Endothelial cell of umbilical vein (primary cell): ENCODE data around the gene TACSTD2. TPM values are rescaled to one million over a fixed set of nuclear protein-coding genes. Genes with fewer than 3 reads are reported as not detected.
A peak's percentile ranks its signal among the peaks of the same experiment; 100 is the strongest.

Source experiments
- BruUV-seq: library from RNA; stranded (reverse); fragments of 400-500 nt; replicated peaks from 2 replicates; lab custom pipeline; 2021; lab: Mats Ljungman, UMichigan
- CTCF ChIA-PET: fragments of 300-600, 350-600 bp; sonication (Branson Sonifier 250); formaldehyde crosslinking; loops from one replicate; lab custom pipeline; 2021; ENCODE audit warnings: antibody characterized with exemption, inconsistent platforms; lab: Charles Lee
- POLR2A ChIA-PET: fragments of 300-600, 350-600 bp; sonication (Branson Sonifier 250); formaldehyde crosslinking; loops from one replicate; lab custom pipeline; 2021; ENCODE audit warnings: antibody characterized with exemption, inconsistent platforms; lab: Charles Lee
- DNase-seq: peaks from one replicate; pipeline ENCODE4 v3.0.0-alpha.2; 2011; ENCODE audit warnings: low read depth, low spot score
- FAIRE-seq: peaks from 2 replicates; lab custom pipeline; 2011; peaks lifted over from hg19 to GRCh38; lab: Jason Lieb, UNC
- H2AFZ ChIP-seq: 2 replicates; pipeline ENCODE4 v1.6.0; 2012; ENCODE audit warnings: low read depth, low read length, control low read depth, inconsistent platforms
- H3K27ac ChIP-seq: 2 replicates; pipeline ENCODE4 v1.5.1; 2011; ENCODE audit warnings: low read depth, mild to moderate bottlenecking, control low read depth, low read length, moderate library complexity; ENCODE audit not compliant: insufficient read depth
- H3K27me3 ChIP-seq, 2 experiments: 2 replicates each; pipeline versions ENCODE4 v1.6.0 to v1.6.1; 2011; ENCODE audit warnings: low read length in 2 of 2, mixed read lengths in 1 of 2; ENCODE audit not compliant: control insufficient read depth in 2 of 2, insufficient read depth in 2 of 2
- H3K36me3 ChIP-seq, 2 experiments: 2 replicates in 1 of 2; 3 replicates in 1 of 2; pipeline ENCODE4 v1.5.1; 2011; ENCODE audit warnings: low read length in 2 of 2, mild to moderate bottlenecking in 1 of 2, moderate library complexity in 1 of 2; ENCODE audit not compliant: control insufficient read depth in 2 of 2, insufficient read depth in 2 of 2; ENCODE audit errors: extremely low read depth in 1 of 2
- H3K4me1 ChIP-seq: 3 replicates; pipeline ENCODE4 v1.5.1; 2011; ENCODE audit warnings: mild to moderate bottlenecking, low read length; ENCODE audit not compliant: control insufficient read depth, insufficient read depth; ENCODE audit errors: extremely low read depth
- H3K4me2 ChIP-seq: 2 replicates; pipeline ENCODE4 v1.6.1; 2011; ENCODE audit warnings: low read length, control low read depth, mixed read lengths; ENCODE audit not compliant: insufficient read depth
- H3K4me3 ChIP-seq, 3 experiments: fragments of 200-600 bp in 1 of 3; sonication (generic), shearing (Covaris generic) in 1 of 3; replicated peaks in 1 of 3; 2 replicates each; pipeline ENCODE4 v1.5.1; 2011 to 2016; ENCODE audit warnings: control low read depth in 3 of 3, low read length in 3 of 3, mild to moderate bottlenecking in 2 of 3, inconsistent platforms in 1 of 3, low read depth in 1 of 3, moderate library complexity in 1 of 3; ENCODE audit not compliant: insufficient read depth in 1 of 3
- H3K79me2 ChIP-seq: 2 replicates; pipeline ENCODE4 v1.6.0; 2012; ENCODE audit warnings: low read length, inconsistent platforms; ENCODE audit not compliant: control insufficient read depth, insufficient read depth
- H3K9ac ChIP-seq: replicated peaks from 2 replicates; pipeline ENCODE3; 2011; ENCODE audit warnings: low read length, control low read depth; ENCODE audit not compliant: insufficient read depth; ENCODE audit errors: extremely low read depth
- H3K9me1 ChIP-seq: replicated peaks from 3 replicates; pipeline ENCODE4 v1.6.0; 2011; ENCODE audit warnings: mild to moderate bottlenecking, low read length; ENCODE audit not compliant: control insufficient read depth, insufficient read depth; ENCODE audit errors: extremely low read depth
- H3K9me3 ChIP-seq: replicated peaks from 2 replicates; pipeline ENCODE4 v1.5.1; 2012; ENCODE audit warnings: low read length, inconsistent platforms; ENCODE audit not compliant: control insufficient read depth, insufficient read depth
- H4K20me1 ChIP-seq: replicated peaks from 2 replicates; pipeline ENCODE3; 2011; ENCODE audit warnings: mild to moderate bottlenecking, low read length; ENCODE audit not compliant: control insufficient read depth, insufficient read depth; ENCODE audit errors: extremely low read depth
- GATA2 ChIP-seq: IDR thresholded peaks from 2 replicates; pipeline ENCODE4 v1.7.0; 2011; ENCODE audit warnings: low read depth, mild to moderate bottlenecking, moderate library complexity, mixed read lengths, low read length; ENCODE audit not compliant: insufficient read length, insufficient read depth
- JUN ChIP-seq: IDR thresholded peaks from 2 replicates; pipeline ENCODE4 v1.6.1; 2011; ENCODE audit warnings: borderline replicate concordance, low read depth; ENCODE audit not compliant: insufficient read length, insufficient read depth
- MYC ChIP-seq: IDR thresholded peaks from one replicate; pipeline ENCODE4 v1.6.1; 2011; ENCODE audit warnings: mild to moderate bottlenecking, low read depth, low read length
- POLR2A ChIP-seq: IDR thresholded peaks from 2 replicates; pipeline ENCODE4 v1.6.1; 2012; ENCODE audit warnings: low read depth, mild to moderate bottlenecking, control low read depth, low read length
- POLR2AphosphoS5 ChIP-seq: IDR thresholded peaks from 2 replicates; pipeline ENCODE4 v1.6.1; 2012; ENCODE audit warnings: low read depth, mild to moderate bottlenecking, control low read depth, low read length, moderate library complexity; ENCODE audit not compliant: insufficient read depth
- dilution Hi-C: fragments of 300-500 bp; cut with MboI; formaldehyde crosslinking; loops from one replicate; pipeline ENCODE4 v1.15.0; 2019; ENCODE audit warnings: low sequenced_read_pairs; ENCODE audit not compliant: extremely low pct_ligation_motif_present
- intact Hi-C: fragments of 100-400 bp; cut with micrococcal nuclease; formaldehyde crosslinking; loops from one replicate; pipeline ENCODE4 v1.10.0; 2022
- polyA plus RNA-seq, 4 experiments: library from polyadenylated mRNA; depleted of rRNA in 3 of 4; stranded (reverse) in 3 of 4; unstranded in 1 of 4; fragments of >200 nt; gene quantifications; 2 replicates each; pipeline versions ENCODE4 v1.2.1 to v1.2.3, GENCODE V29; 2011 to 2012; ENCODE audit warnings: missing spikeins in 1 of 4
- total RNA-seq: library from RNA; stranded (reverse); gene quantifications from 2 replicates; pipeline ENCODE4 v1.2.3, GENCODE V29; 2021
- TF ChIP-seq, protein P1 (sequence below), 2 donors: IDR thresholded peaks; 1 replicate in 1 of 2; 2 replicates in 1 of 2; pipeline ENCODE4 v1.5.1; 2011; ENCODE audit warnings: low read length in 2 of 2, mild to moderate bottlenecking in 2 of 2, moderate library complexity in 2 of 2, control low read depth in 1 of 2, inconsistent platforms in 1 of 2, low read depth in 1 of 2; ENCODE audit not compliant: insufficient read depth in 1 of 2; ENCODE audit errors: extremely low read depth in 1 of 2

TACSTD2 gene
- total and polyA plus RNA-seq, 2 donors (not counting 3 experiments of a cell fraction or from before 2014, with no cell fraction given), result 30.7 to 43.3 TPM

GRCh38 chr1:58545591-58546519 is 31.2 kb downstream of the TACSTD2 start:
- Histone ChIP-seq H3K36me3 (no peaks in the 10 kb centered on the region), H3K27me3 (peaks cover 2 to 4% of the 10 kb centered on the region in 2 experiments), H3K79me2 (no peaks in the 10 kb centered on the region), H3K4me2 (peak overlapping the region; percentile 95), H3K9me1 (no peaks in the 10 kb centered on the region), H2AFZ (peak overlapping the region; percentile 87), H3K9me3 (no peaks in the 10 kb centered on the region), H3K9ac (peak overlapping the region; percentile 93), H4K20me1 (no peaks in the 10 kb centered on the region), H3K4me3 (peak overlapping the region; percentile 73 to 95 (median 76)), H3K27ac (peak overlapping the region; percentile 84), H3K4me1 (peaks cover 4% of the 10 kb centered on the region)
- DNase-seq, result peak; percentile 71
- no peak for TF ChIP-seq POLR2AphosphoS5
- TF ChIP-seq POLR2A, result peak; percentile 68
- POLR2A ChIA-PET, result interaction anchor here (0.6 to 1.2 kb wide), 8 partner anchors 17 to 1720 kb away, joined by 3 to 5 read pairs (median 3); no protein-coding TSS in a partner anchor
- dilution Hi-C loops, result no loop called here
- intact Hi-C loops, result loop anchor here (1.0 to 10.0 kb wide), 11 partner anchors 30 to 1714 kb away; partner anchors contain the start of gene C8B
- CTCF ChIA-PET, result interaction anchor here (0.6 to 5.1 kb wide), 20 partner anchors 8 to 1714 kb away, joined by 3 to 73 read pairs (median 6); no protein-coding TSS in a partner anchor
- FAIRE-seq, result peak; percentile 64
- BruUV-seq, result TSS peak; percentile 72

GRCh38 chr1:58543260-58543659 is 33.8 kb downstream of the TACSTD2 start:
- CTCF ChIA-PET, result interaction anchor here (1.1 to 1.8 kb wide), 2 partner anchors 26 to 109 kb away, joined by 3 to 9 read pairs; no protein-coding TSS in a partner anchor
- H3K27ac ChIP-seq, result no peak overlapping the region
- no TSS peak for BruUV-seq
- no peak overlapping the region for H3K4me3 ChIP-seq
- H3K9ac ChIP-seq, result no peak overlapping the region
- no peak for DNase-seq
- intact Hi-C loops, result loop anchor here (10.0 kb wide), 1 partner anchor 148 kb away; no protein-coding TSS in a partner anchor
- POLR2A ChIA-PET, result no interaction called here
- H3K36me3 ChIP-seq, result no peaks in the 10 kb centered on the region
- dilution Hi-C loops, result no loop called here
- H3K27me3 ChIP-seq, result no peaks in the 10 kb centered on the region
- H3K79me2 ChIP-seq, result no peaks in the 10 kb centered on the region
- H3K4me2 ChIP-seq, result no peak overlapping the region
- peaks cover 4% of the 10 kb centered on the region for H3K4me1 ChIP-seq
- FAIRE-seq, result no peak
- no peak overlapping the region for H2AFZ ChIP-seq
- H3K9me3 ChIP-seq, result no peaks in the 10 kb centered on the region
- no peaks in the 10 kb centered on the region for H3K9me1 ChIP-seq
- TF ChIP-seq GATA2 (no peak), POLR2A (no peak), POLR2AphosphoS5 (no peak), JUN (no peak), MYC (no peak)
- TF ChIP-seq, protein P1, sequence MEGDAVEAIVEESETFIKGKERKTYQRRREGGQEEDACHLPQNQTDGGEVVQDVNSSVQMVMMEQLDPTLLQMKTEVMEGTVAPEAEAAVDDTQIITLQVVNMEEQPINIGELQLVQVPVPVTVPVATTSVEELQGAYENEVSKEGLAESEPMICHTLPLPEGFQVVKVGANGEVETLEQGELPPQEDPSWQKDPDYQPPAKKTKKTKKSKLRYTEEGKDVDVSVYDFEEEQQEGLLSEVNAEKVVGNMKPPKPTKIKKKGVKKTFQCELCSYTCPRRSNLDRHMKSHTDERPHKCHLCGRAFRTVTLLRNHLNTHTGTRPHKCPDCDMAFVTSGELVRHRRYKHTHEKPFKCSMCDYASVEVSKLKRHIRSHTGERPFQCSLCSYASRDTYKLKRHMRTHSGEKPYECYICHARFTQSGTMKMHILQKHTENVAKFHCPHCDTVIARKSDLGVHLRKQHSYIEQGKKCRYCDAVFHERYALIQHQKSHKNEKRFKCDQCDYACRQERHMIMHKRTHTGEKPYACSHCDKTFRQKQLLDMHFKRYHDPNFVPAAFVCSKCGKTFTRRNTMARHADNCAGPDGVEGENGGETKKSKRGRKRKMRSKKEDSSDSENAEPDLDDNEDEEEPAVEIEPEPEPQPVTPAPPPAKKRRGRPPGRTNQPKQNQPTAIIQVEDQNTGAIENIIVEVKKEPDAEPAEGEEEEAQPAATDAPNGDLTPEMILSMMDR (IDR thresholded peaks at IDR 0.05; ENCODE audit: extremely low read depth in 1 of 2, insufficient read depth in 1 of 2, low read depth in 1 of 2, low read length in 2 of 2), result no peak
- H4K20me1 ChIP-seq, result no peaks in the 10 kb centered on the region
